Osteoblast (primary cell): ENCODE measurements around the gene PKIG. TPM values are rescaled to one million over a fixed set of nuclear protein-coding genes. Genes with fewer than 3 reads are reported as not detected.
A peak's percentile ranks its signal among the peaks of the same experiment; 100 is the strongest.

Experiments
- DNase-seq: peaks from one replicate; pipeline ENCODE4 v3.0.0; 2011; ENCODE audit warnings: low spot score, mixed read lengths; ENCODE audit not compliant: insufficient read length; ENCODE audit errors: missing footprints
- H2AFZ ChIP-seq: 2 replicates; pipeline ENCODE4 v1.6.0; 2011; ENCODE audit warnings: mild to moderate bottlenecking, low read length
- H3K27ac ChIP-seq: 2 replicates; pipeline ENCODE4 v1.5.1; 2011; ENCODE audit warnings: mild to moderate bottlenecking, low read depth, low read length, moderate library complexity
- H3K27me3 ChIP-seq: 2 replicates; pipeline ENCODE4 v1.6.0; 2012; ENCODE audit warnings: mild to moderate bottlenecking, control low read depth, inconsistent platforms, low read length, moderate library complexity; ENCODE audit not compliant: insufficient read depth
- H3K36me3 ChIP-seq: 2 replicates; pipeline ENCODE4 v1.5.1; 2011; ENCODE audit warnings: mild to moderate bottlenecking, low read length, control low read depth, moderate library complexity; ENCODE audit not compliant: insufficient read depth
- H3K4me1 ChIP-seq: 2 replicates; pipeline ENCODE4 v1.5.1; 2011; ENCODE audit warnings: mild to moderate bottlenecking, low read length, control low read depth, moderate library complexity; ENCODE audit not compliant: insufficient read depth
- H3K4me2 ChIP-seq: 2 replicates; pipeline ENCODE4 v1.6.0; 2011; ENCODE audit warnings: mild to moderate bottlenecking, low read length; ENCODE audit not compliant: insufficient read depth
- H3K4me3 ChIP-seq: fragments of 200-600 bp; sonication (generic); 3 replicates; pipeline ENCODE4 v1.5.1; 2012; ENCODE audit warnings: mild to moderate bottlenecking, low read length, inconsistent platforms; ENCODE audit not compliant: insufficient read depth
- H3K79me2 ChIP-seq: 2 replicates; pipeline ENCODE4 v1.6.0; 2012; ENCODE audit warnings: mild to moderate bottlenecking, low read length, control low read depth, inconsistent platforms; ENCODE audit not compliant: insufficient read depth
- H3K9me3 ChIP-seq: 2 replicates; pipeline ENCODE4 v1.5.1; 2011; ENCODE audit warnings: low read depth, low read length, control low read depth
- H4K20me1 ChIP-seq: 2 replicates; pipeline ENCODE4 v1.6.0; 2012; ENCODE audit warnings: mild to moderate bottlenecking, low read length, control low read depth; ENCODE audit not compliant: insufficient read depth
- total RNA-seq: library from RNA; depleted of rRNA; stranded (reverse); fragments of >200 nt; gene quantifications from 2 replicates; pipeline ENCODE4 v1.2.3, GENCODE V29; 2012
- TF ChIP-seq, protein P1 (sequence below): IDR thresholded peaks from 2 replicates; pipeline ENCODE4 v1.5.1; 2011; ENCODE audit warnings: mild to moderate bottlenecking, low read depth, low read length, moderate library complexity; ENCODE audit errors: extremely low read depth

PKIG gene
- total RNA-seq, 1 donor = 107 TPM

DNA sequence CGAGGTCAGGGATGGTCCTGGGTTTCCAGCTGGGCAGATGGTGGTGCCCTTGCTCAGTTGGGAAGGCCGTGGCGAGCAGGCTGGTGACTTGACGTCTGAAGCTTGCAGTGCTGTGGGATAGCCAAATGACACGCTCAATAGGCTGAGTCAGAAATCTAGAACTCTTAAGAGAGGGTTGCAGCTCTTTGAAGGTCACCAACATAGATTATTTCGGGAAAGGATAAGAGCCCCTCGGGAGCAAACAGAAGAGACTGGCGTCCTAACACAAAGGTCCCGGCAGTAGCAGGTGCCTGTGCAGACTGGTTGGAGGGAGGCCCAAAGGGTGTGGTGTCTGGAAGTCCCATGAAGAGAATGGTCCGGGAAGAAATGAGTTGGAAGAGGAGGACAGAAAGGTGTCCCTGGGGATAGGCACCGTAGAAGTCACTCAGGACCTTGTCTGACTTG, 18.4 kb downstream of the PKIG start:
- Histone ChIP-seq H3K79me2 (peaks cover 25% of the 10 kb centered on the region), H2AFZ (no peak overlapping the region), H4K20me1 (peaks cover 13% of the 10 kb centered on the region), H3K4me1 (peaks cover 43% of the 10 kb centered on the region), H3K4me2 (peak overlapping the region; percentile 21), H3K27ac (peak overlapping the region; percentile 75), H3K27me3 (no peaks in the 10 kb centered on the region), H3K4me3 (no peak overlapping the region), H3K36me3 (no peaks in the 10 kb centered on the region), H3K9me3 (no peaks in the 10 kb centered on the region)
- DNase-seq = peak; percentile 84
- TF ChIP-seq, protein P1, sequence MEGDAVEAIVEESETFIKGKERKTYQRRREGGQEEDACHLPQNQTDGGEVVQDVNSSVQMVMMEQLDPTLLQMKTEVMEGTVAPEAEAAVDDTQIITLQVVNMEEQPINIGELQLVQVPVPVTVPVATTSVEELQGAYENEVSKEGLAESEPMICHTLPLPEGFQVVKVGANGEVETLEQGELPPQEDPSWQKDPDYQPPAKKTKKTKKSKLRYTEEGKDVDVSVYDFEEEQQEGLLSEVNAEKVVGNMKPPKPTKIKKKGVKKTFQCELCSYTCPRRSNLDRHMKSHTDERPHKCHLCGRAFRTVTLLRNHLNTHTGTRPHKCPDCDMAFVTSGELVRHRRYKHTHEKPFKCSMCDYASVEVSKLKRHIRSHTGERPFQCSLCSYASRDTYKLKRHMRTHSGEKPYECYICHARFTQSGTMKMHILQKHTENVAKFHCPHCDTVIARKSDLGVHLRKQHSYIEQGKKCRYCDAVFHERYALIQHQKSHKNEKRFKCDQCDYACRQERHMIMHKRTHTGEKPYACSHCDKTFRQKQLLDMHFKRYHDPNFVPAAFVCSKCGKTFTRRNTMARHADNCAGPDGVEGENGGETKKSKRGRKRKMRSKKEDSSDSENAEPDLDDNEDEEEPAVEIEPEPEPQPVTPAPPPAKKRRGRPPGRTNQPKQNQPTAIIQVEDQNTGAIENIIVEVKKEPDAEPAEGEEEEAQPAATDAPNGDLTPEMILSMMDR = no peak

DNA sequence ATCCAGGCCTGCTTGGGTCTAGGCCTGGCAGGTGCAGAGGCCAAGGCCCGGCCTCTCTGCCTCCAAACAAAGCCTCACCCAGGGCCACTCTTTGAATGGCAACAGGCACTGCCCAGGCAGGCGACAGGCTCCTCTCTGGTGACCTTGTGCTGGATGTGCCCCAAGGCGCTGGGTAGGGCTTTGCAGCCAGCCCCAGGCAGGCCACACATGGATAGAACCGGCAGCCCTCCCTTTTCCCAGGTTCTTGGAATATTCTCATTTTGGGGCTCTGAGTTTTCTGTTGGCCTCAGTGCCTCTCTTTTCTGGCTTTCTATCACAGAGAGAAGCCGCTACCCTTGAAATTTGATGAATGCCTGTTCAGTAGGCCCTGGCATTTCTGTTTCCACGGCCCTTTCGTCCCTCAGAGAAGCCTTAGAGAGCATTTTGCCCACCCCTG, 18.9 kb downstream of the PKIG start:
- Histone ChIP-seq H3K79me2 (peaks cover 24% of the 10 kb centered on the region), H3K4me2 (peak overlapping the region; percentile 21), H3K36me3 (no peaks in the 10 kb centered on the region), H3K4me1 (peaks cover 43% of the 10 kb centered on the region), H3K27me3 (no peaks in the 10 kb centered on the region), H3K27ac (peak overlapping the region; percentile 75), H3K9me3 (no peaks in the 10 kb centered on the region), H4K20me1 (peaks cover 13% of the 10 kb centered on the region), H3K4me3 (no peak overlapping the region), H2AFZ (no peak overlapping the region)
- TF ChIP-seq, protein P1 = no peak
- no peak for DNase-seq

DNA sequence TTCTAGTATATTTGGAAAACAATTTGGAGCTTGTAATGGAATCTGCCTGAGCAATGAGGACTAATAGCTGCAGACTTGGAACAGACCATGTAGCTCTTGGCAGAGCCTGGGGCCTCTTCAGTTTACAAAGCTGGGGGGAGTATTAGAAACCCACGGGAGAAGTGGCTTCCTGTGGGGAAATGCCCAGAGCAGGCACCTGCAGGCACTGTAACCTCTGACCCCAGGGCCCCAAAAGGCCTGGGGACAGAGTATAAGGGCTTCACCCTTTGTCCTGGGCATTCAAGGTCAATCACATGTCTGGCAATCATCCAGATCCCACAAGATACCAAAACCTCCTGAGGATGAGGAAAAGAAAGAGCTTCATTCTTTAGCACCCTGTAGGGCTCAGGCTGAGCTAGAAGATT, 19.4 kb downstream of the PKIG start:
- no peaks in the 10 kb centered on the region for H3K27me3 ChIP-seq
- peaks cover 23% of the 10 kb centered on the region for H3K79me2 ChIP-seq
- peak overlapping the region; percentile 75 for H3K27ac ChIP-seq
- peak; percentile 88 for DNase-seq
- peak overlapping the region; percentile 21 for H3K4me2 ChIP-seq
- no peak overlapping the region for H3K4me3 ChIP-seq
- H3K4me1 ChIP-seq = peaks cover 43% of the 10 kb centered on the region
- no peak overlapping the region for H2AFZ ChIP-seq
- H4K20me1 ChIP-seq = peaks cover 9% of the 10 kb centered on the region
- TF ChIP-seq, protein P1 = no peak
- H3K36me3 ChIP-seq = no peaks in the 10 kb centered on the region
- H3K9me3 ChIP-seq = no peaks in the 10 kb centered on the region

DNA sequence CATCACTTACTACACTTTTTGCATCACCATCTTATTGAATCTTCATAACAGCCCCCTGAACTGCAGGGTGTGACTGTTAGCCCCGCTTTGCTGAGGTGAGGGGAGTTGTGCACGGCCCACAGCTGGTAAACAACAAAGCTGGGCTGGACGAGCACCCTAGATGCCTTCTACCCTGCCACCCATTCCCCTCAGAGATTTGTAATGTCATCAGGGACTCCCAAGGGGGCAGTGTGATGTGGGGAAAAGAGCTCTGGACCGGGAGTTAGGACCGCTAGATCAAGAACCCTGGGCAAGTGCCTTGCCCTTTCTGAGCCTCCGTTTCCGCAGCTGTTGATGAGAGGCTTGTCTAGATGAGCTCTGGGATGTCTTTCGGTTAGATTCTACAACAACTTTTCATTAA, 20.9 kb downstream of the PKIG start:
- Histone ChIP-seq H3K27ac (no peak overlapping the region), H3K4me3 (no peak overlapping the region), H3K9me3 (no peaks in the 10 kb centered on the region), H3K27me3 (no peaks in the 10 kb centered on the region), H3K79me2 (peaks cover 22% of the 10 kb centered on the region), H3K4me2 (no peak overlapping the region), H3K4me1 (peaks cover 39% of the 10 kb centered on the region), H2AFZ (no peak overlapping the region), H3K36me3 (no peaks in the 10 kb centered on the region), H4K20me1 (peaks cover 9% of the 10 kb centered on the region)
- TF ChIP-seq, protein P1 = no peak
- DNase-seq = peak; percentile 49
